OCI-LY3 (cell line): Measurements from ENCODE around the gene CEP104.

Experiments
- H2AFZ ChIP-seq: fragments of 200-600, 300-600 bp; shearing (Covaris generic); 2 replicates; pipeline ENCODE4 v1.6.0; 2014; ENCODE audit warnings: antibody characterized with exemption, low read depth, low read length
- H3K27ac ChIP-seq: fragments of 200-600, 300-600 bp; sonication (generic); 2 replicates; pipeline ENCODE4 v1.5.1; 2014; ENCODE audit warnings: mild to moderate bottlenecking, low read length, moderate library complexity, mixed read lengths
- H3K27me3 ChIP-seq: fragments of 200-600, 300-600 bp; sonication (generic); 2 replicates; pipeline ENCODE4 v1.6.1; 2014; ENCODE audit warnings: low read depth, low read length, mixed read lengths
- H3K36me3 ChIP-seq: fragments of 200-600, 300-600 bp; sonication (generic); replicated peaks from 2 replicates; pipeline ENCODE3; 2014; ENCODE audit warnings: low read depth, low read length, mixed read lengths
- H3K4me1 ChIP-seq: fragments of 300-600, 200-600 bp; sonication (generic); 2 replicates; pipeline ENCODE4 v1.6.1; 2014; ENCODE audit warnings: low read length, mixed read lengths
- H3K4me2 ChIP-seq: fragments of 200-600, 300-600 bp; sonication (generic); 2 replicates; pipeline ENCODE4 v1.6.1; 2014; ENCODE audit warnings: low read length, mixed read lengths
- H3K4me3 ChIP-seq: fragments of 300-600, 200-600 bp; sonication (generic); 2 replicates; pipeline ENCODE4 v1.5.1; 2014; ENCODE audit warnings: antibody characterized with exemption, mild to moderate bottlenecking, low read length, moderate library complexity
- H3K79me2 ChIP-seq: fragments of 300-600, 200-600 bp; shearing (Covaris generic); 2 replicates; pipeline ENCODE4 v1.6.1; 2014; ENCODE audit warnings: mild to moderate bottlenecking, low read length, mixed read lengths
- H3K9ac ChIP-seq: fragments of 300-600, 200-600 bp; shearing (Covaris generic); 2 replicates; pipeline ENCODE4 v1.6.0; 2014; ENCODE audit warnings: mild to moderate bottlenecking, low read length, moderate library complexity
- H3K9me3 ChIP-seq: fragments of 200-600, 300-600 bp; shearing (Covaris generic); 2 replicates; pipeline ENCODE4 v1.6.1; 2014; ENCODE audit warnings: low read length, mixed read lengths; ENCODE audit not compliant: insufficient read depth
- H4K20me1 ChIP-seq: fragments of 200-600, 300-600 bp; sonication (generic); 2 replicates; pipeline ENCODE4 v1.6.1; 2016; ENCODE audit warnings: low read length, mixed read lengths; ENCODE audit not compliant: insufficient read depth
- EZH2phosphoT487 ChIP-seq: fragments of 200-600 bp; shearing (Covaris generic); IDR thresholded peaks from 2 replicates; pipeline ENCODE4 v1.6.1; 2018; ENCODE audit warnings: antibody characterized with exemption, mixed run types, low read depth
- TF ChIP-seq, protein P1 (sequence below): fragments of 200-600, 300-600 bp; sonication (generic); IDR thresholded peaks from 2 replicates; pipeline ENCODE4 v1.5.1; 2014; ENCODE audit warnings: antibody characterized with exemption, low read length, low read depth

CEP104 gene

GRCh38 chr1:3895279-3895950 is 38.4 kb upstream of the CEP104 start:
- H3K9ac ChIP-seq, result no peak overlapping the region
- H3K27ac ChIP-seq, result no peak overlapping the region
- peaks cover 72% of the 10 kb centered on the region for H3K79me2 ChIP-seq
- no peaks in the 10 kb centered on the region for H3K27me3 ChIP-seq
- TF ChIP-seq, protein P1, sequence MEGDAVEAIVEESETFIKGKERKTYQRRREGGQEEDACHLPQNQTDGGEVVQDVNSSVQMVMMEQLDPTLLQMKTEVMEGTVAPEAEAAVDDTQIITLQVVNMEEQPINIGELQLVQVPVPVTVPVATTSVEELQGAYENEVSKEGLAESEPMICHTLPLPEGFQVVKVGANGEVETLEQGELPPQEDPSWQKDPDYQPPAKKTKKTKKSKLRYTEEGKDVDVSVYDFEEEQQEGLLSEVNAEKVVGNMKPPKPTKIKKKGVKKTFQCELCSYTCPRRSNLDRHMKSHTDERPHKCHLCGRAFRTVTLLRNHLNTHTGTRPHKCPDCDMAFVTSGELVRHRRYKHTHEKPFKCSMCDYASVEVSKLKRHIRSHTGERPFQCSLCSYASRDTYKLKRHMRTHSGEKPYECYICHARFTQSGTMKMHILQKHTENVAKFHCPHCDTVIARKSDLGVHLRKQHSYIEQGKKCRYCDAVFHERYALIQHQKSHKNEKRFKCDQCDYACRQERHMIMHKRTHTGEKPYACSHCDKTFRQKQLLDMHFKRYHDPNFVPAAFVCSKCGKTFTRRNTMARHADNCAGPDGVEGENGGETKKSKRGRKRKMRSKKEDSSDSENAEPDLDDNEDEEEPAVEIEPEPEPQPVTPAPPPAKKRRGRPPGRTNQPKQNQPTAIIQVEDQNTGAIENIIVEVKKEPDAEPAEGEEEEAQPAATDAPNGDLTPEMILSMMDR, result no peak
- no peak for TF ChIP-seq EZH2phosphoT487
- peaks cover 37% of the 10 kb centered on the region for H3K36me3 ChIP-seq
- peaks cover 17% of the 10 kb centered on the region for H3K4me1 ChIP-seq
- H2AFZ ChIP-seq, result no peak overlapping the region
- no peaks in the 10 kb centered on the region for H3K9me3 ChIP-seq
- H3K4me3 ChIP-seq, result no peak overlapping the region
- H3K4me2 ChIP-seq, result no peak overlapping the region
- peaks cover 9% of the 10 kb centered on the region for H4K20me1 ChIP-seq

DNA sequence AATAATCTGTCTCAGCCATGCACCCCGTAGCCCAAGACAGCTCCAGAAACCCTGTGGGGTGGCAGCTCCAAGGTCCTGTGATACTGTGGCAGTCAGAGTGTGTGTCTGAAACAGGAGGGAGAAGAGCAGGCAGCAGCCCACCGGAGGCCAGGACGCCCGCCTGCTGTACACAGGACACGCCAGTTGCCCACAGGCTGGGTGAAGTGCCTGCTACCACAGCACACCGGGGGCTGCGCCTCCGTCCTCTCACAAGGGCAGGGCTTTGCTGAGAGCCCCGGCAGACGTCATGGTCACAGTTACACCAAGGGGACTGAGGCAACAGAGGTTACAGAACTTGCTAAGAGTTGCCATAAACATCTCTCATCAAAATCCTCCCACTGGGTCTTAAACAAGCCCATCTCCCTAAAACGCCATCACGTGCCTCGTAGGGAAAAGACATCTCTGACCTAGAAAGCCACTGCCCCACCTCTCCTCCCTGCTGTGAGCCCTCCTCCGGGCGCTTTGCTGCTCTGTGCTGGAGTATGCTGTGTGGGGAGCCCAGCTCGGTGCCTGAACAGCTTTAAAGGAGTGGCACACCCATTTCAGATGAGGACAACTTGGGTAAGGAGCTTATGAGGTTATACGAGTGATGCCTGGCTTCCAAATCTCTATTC is 37.7 kb upstream of the CEP104 start:
- peaks cover 9% of the 10 kb centered on the region for H4K20me1 ChIP-seq
- H3K4me3 ChIP-seq, result no peak overlapping the region
- no peaks in the 10 kb centered on the region for H3K27me3 ChIP-seq
- H3K9ac ChIP-seq, result no peak overlapping the region
- TF ChIP-seq, protein P1, result no peak
- no peak for TF ChIP-seq EZH2phosphoT487
- H2AFZ ChIP-seq, result no peak overlapping the region
- H3K79me2 ChIP-seq, result peaks cover 70% of the 10 kb centered on the region
- no peaks in the 10 kb centered on the region for H3K9me3 ChIP-seq
- H3K36me3 ChIP-seq, result peaks cover 44% of the 10 kb centered on the region
- H3K4me2 ChIP-seq, result no peak overlapping the region
- no peak overlapping the region for H3K27ac ChIP-seq
- peaks cover 17% of the 10 kb centered on the region for H3K4me1 ChIP-seq

- H3K9me3 ChIP-seq, result no peaks in the 10 kb centered on the region
- TF ChIP-seq, protein P1, result no peak
- no peak for TF ChIP-seq EZH2phosphoT487
- no peak overlapping the region for H3K27ac ChIP-seq
- peaks cover 55% of the 10 kb centered on the region for H3K79me2 ChIP-seq
- H2AFZ ChIP-seq, result no peak overlapping the region
- H3K4me1 ChIP-seq, result peaks cover 8% of the 10 kb centered on the region; the same call in 1 of the 2 replicates
- H3K27me3 ChIP-seq, result no peaks in the 10 kb centered on the region
- H3K36me3 ChIP-seq, result peaks cover 44% of the 10 kb centered on the region
- H4K20me1 ChIP-seq, result peaks cover 4% of the 10 kb centered on the region
- H3K4me2 ChIP-seq, result no peak overlapping the region
- H3K4me3 ChIP-seq, result no peak overlapping the region
- H3K9ac ChIP-seq, result no peak overlapping the region
Measured at GRCh38 chr1:3893190-3893589, 36.2 kb upstream of the CEP104 start.

DNA sequence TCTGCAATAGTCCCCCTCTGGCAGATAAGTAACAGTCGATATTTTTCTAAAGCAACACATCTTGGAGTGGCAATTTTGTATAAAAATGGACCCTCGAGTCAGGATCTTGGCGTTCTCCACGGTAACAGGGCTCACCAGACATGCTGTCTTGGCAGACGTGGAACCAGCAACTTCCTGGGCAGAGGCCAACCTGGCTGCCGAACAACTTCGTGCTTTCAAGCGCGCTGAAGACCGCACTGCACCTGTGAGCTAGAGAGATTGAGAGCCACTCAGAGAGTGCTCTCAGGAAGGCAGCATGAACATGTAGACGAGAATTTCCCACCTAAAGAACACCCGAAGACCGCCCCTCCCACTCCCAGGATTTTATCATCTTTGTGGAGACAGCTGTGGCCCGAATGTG is 35.7 kb upstream of the CEP104 start:
- peaks cover 4% of the 10 kb centered on the region for H4K20me1 ChIP-seq
- no peak overlapping the region for H3K27ac ChIP-seq

More for the DNA sequence above, 35.7 kb upstream of the CEP104 start:
- Histone ChIP-seq H2AFZ (no peak overlapping the region), H3K27me3 (no peaks in the 10 kb centered on the region), H3K4me1 (peaks cover 8% of the 10 kb centered on the region; the same call in 1 of the 2 replicates), H3K9ac (no peak overlapping the region), H3K9me3 (no peaks in the 10 kb centered on the region), H3K36me3 (peaks cover 43% of the 10 kb centered on the region), H3K4me2 (no peak overlapping the region), H3K4me3 (no peak overlapping the region), H3K79me2 (peaks cover 50% of the 10 kb centered on the region)
- TF ChIP-seq EZH2phosphoT487, result no peak
- TF ChIP-seq, protein P1, result no peak
